Amniotic stem cell (primary cell): ENCODE data around the gene CCT3.
"Not testable (repeated sequence)": the region's sequence is repeated elsewhere in the genome, so short reads cannot be mapped to it uniquely, and the experiment has no call there.

Source experiments
- DNase-seq: peaks from one replicate; lab custom pipeline; 2025; lab: John Stamatoyannopoulos, UW

The CCT3 gene

GRCh38 chr1:156368889-156369684 is 31.0 kb upstream of the CCT3 start, which contains the start of gene RHBG:
Gene RHBG (plus strand): TSS chr1:156369211. CDS start chr1:156369250, 39 bp downstream.
- no peak for DNase-seq

- DNase-seq, result no peak
Observed at GRCh38 chr1:156368157-156368658, 30.1 kb upstream of the CCT3 start.

GRCh38 chr1:156367383-156368156 is 29.5 kb upstream of the CCT3 start:
- no peak for DNase-seq

- DNase-seq, result no peak
Observed at GRCh38 chr1:156366378-156367166, 28.5 kb upstream of the CCT3 start.

GRCh38 chr1:156365754-156366153 is 27.7 kb upstream of the CCT3 start:
- no peak for DNase-seq

GRCh38 chr1:156360534-156360933 is 22.4 kb upstream of the CCT3 start:
- no peak for DNase-seq

GRCh38 chr1:156359973-156360372 is 21.9 kb upstream of the CCT3 start:
- peak; percentile 8 for DNase-seq

GRCh38 chr1:156359249-156359648 is 21.2 kb upstream of the CCT3 start:
- no peak for DNase-seq

GRCh38 chr1:156358641-156359040 is 20.5 kb upstream of the CCT3 start:
- no peak for DNase-seq

- DNase-seq, result no peak
Observed at GRCh38 chr1:156357977-156358376, 19.9 kb upstream of the CCT3 start.

- no peak for DNase-seq
Observed at GRCh38 chr1:156356875-156357534, 18.9 kb upstream of the CCT3 start.

GRCh38 chr1:156356262-156356874 is 18.3 kb upstream of the CCT3 start:
- no peak for DNase-seq

GRCh38 chr1:156352481-156352880 is 14.4 kb upstream of the CCT3 start:
- not testable (repeated sequence) for DNase-seq

- DNase-seq, result peak; percentile 67
Observed at GRCh38 chr1:156347331-156347730, 9.2 kb upstream of the CCT3 start.

GRCh38 chr1:156346636-156347035 is 8.5 kb upstream of the CCT3 start:
- peak; percentile 42 for DNase-seq

GRCh38 chr1:156346035-156346434 is 7.9 kb upstream of the CCT3 start:
- DNase-seq, result not testable (repeated sequence)

- no peak for DNase-seq
Observed at GRCh38 chr1:156344409-156344808, 6.3 kb upstream of the CCT3 start.

- no peak for DNase-seq
Observed at GRCh38 chr1:156342166-156342955, 4.3 kb upstream of the CCT3 start.

GRCh38 chr1:156337888-156338179 is 258 bp downstream of the CCT3 start:
- no peak for DNase-seq

GRCh38 chr1:156337052-156337887 is 822 bp downstream of the CCT3 start:
- DNase-seq, result no peak
